Uterus (tissue), 2 donors: Measurements from ENCODE around the gene PRSS57.
A peak's percentile ranks its signal among the peaks of the same experiment; 100 is the strongest.

Experiments used
- CTCF ChIP-seq, 4 experiments: fragments of 200-600 bp in 2 of 4; fragments of 450-650 bp in 2 of 4; sonication (generic) in 2 of 4; IDR thresholded peaks; one replicate each; pipeline ENCODE4 v1.5.1; 2016 to 2019; ENCODE audit warnings: antibody characterized with exemption in 4 of 4, mild to moderate bottlenecking in 2 of 4, moderate library complexity in 1 of 4
- POLR2A ChIP-seq, 2 donors: fragments of 450-650 bp; IDR thresholded peaks; one replicate each; pipeline ENCODE4 v1.6.1; 2016; ENCODE audit warnings: antibody characterized with exemption in 2 of 2, mild to moderate bottlenecking in 1 of 2, moderate library complexity in 1 of 2

GRCh38 chr19:680287-681028, 14.8 kb downstream of the PRSS57 start:
- peak in 3 of 4 experiments; percentile 65 to 77 (median 65) for TF ChIP-seq CTCF (IDR thresholded peaks at IDR 0.05)
- TF ChIP-seq POLR2A (IDR thresholded peaks at IDR 0.05) = peak; percentile 86 to 95
